RCC 7860 (cell line): ENCODE results near the gene FIBP.

ENCODE experiments used
- DNase-seq: peaks from one replicate; pipeline ENCODE4 v3.0.0-alpha.2; 2015; ENCODE audit warnings: low spot score
- FAIRE-seq: peaks from 2 replicates; lab custom pipeline; 2012; peaks lifted over from hg19 to GRCh38; lab: Jason Lieb, UNC

Gene FIBP

GRCh38 chr11:65891219-65892136 is 3.2 kb upstream of the FIBP start:
- no peak for FAIRE-seq
- peak; percentile 45 for DNase-seq

DNA sequence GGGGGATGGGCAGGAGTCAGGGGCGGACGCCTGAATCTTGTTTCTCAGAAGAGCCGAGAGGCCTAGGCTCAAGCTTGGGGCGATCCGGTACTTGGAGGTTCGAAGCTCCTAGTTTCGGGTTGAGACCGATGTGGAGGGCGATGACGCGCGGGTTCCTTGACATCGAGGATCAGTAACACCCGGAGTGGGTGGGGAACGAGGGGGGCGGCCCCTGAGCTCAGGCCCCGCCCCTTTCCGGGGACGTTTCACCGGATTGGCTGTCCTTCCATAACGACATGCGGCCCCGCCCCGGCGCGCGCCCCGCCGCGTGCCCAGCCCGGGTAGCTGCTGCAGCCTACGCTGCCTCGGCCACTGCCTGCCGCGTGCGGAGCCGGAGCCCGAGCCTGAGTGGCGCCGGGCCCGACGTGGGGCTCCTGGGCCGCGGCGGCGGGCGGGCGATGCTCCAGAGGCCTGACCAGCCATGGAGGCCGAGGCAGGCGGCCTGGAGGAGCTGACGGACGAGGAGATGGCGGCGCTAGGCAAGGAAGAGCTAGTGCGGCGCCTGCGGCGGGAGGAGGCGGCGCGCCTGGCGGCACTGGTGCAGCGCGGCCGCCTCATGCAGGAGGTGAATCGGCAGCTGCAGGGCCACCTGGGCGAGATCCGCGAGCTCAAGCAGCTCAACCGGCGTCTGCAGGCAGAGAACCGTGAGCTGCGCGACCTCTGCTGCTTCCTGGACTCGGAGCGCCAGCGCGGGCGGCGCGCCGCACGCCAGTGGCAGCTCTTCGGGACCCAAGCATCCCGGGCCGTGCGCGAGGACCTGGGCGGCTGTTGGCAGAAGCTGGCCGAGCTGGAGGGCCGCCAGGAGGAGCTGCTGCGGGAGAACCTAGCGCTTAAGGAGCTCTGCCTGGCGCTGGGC is 2.3 kb upstream of the FIBP start, which contains the start of gene CCDC85B:
Gene CCDC85B, plus strand, starts transcription at position 350 of the 895 bp plus-strand sequence. Its CDS starts 111 bp downstream, at position 461.
- FAIRE-seq, result no peak
- peak; percentile 85 for DNase-seq

- no peak for FAIRE-seq
Measured at GRCh38 chr11:65887723-65888162, 528 bp downstream of the FIBP start.

GRCh38 chr11:65886826-65887722 is 1.2 kb downstream of the FIBP start:
- DNase-seq, result no peak
- no peak for FAIRE-seq

More at GRCh38 chr11:65887723-65888162, 528 bp downstream of the FIBP start:
- peak; percentile 35 for DNase-seq

DNA sequence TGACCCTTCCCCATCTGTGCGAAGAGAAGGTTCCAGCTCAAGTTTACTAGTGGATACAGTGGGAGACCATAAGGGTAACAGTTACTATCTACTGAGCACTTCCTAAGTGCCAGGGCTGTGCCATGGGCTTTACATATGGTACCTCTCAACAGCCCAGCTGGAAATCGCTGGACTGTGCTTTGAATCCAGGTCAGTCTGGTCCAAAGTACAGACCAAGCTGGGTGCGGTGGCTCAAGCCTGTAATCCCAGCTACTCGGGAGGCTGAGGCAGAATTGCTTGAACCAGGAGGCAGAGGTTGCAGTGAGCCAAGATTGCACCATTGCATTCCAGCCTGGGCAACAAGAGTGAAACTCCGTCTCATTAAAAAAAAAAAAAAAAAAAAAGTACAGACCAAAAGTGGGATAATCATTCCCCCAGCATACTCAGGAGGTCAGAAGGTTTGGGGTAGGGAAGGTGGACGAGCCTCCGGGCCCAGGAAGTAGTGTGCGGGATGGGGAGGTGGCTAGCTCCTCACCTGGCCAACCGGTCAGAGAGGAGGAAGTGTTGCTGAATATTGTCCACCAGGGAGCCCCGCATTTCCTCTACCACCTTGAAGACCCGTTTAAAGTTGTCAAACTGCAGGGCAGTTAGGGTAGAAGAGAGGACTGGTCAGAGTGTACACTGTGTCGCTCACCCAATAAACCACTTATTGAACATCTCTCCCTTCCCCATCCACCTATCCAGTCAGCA is 2.3 kb downstream of the FIBP start:
- no peak for FAIRE-seq
- no peak for DNase-seq

DNA sequence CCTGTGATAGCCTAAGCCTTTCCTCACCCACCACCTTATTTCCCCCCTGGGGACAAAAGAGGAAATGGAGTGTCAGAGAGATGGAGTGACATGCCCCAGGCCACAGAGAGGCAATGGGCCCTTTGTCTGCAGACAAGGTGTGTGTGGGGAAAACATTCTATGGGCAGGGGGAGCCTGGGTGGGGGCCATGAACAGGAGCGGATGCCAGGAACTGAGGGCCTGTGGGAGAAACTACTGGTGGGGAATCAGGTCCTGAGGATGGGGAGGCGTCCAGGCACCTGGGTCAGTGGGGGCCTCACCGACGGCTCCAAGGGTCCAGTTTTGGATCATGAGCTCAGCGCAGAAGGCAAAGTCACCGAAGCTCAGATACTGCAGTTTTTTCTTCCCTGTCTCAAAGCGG is 3.0 kb downstream of the FIBP start:
- no peak for DNase-seq
- no peak for FAIRE-seq

- DNase-seq (peak; percentile 51), FAIRE-seq (no peak)
Measured at GRCh38 chr11:65884716-65885092, 3.6 kb downstream of the FIBP start.

- no peak for DNase-seq
- FAIRE-seq, result no peak
Measured at GRCh38 chr11:65883786-65884715, 4.2 kb downstream of the FIBP start.

DNA sequence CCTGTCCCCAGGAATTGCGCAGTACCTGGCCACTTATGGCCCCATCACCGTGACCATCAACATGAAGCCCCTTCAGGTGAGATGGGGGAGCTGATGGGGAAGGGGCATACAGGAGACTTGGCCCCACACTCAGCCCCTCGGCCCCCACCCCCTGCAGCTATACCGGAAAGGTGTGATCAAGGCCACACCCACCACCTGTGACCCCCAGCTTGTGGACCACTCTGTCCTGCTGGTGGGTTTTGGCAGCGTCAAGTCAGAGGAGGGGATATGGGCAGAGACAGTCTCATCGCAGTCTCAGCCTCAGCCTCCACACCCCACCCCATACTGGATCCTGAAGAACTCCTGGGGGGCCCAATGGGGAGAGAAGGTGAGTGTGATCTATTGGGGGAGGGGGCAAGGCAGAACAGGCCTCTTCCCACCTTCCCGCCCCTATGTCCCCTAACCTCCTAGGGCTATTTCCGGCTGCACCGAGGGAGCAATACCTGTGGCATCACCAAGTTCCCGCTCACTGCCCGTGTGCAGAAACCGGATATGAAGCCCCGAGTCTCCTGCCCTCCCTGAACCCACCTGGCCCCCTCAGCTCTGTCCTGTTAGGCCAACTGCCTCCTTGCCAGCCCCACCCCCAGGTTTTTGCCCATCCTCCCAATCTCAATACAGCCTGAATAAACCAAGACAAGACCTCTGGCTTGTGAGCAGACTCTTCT is 5.1 kb downstream of the FIBP start:
- no peak for DNase-seq
- no peak for FAIRE-seq

- DNase-seq (no peak), FAIRE-seq (no peak)
Measured at GRCh38 chr11:65882120-65883057, 5.9 kb downstream of the FIBP start.

- DNase-seq (peak; percentile 76), FAIRE-seq (no peak)
Measured at GRCh38 chr11:65880844-65881421, 7.3 kb downstream of the FIBP start.

GRCh38 chr11:65880027-65880426 is 8.2 kb downstream of the FIBP start:
- FAIRE-seq (no peak), DNase-seq (no peak)

DNA sequence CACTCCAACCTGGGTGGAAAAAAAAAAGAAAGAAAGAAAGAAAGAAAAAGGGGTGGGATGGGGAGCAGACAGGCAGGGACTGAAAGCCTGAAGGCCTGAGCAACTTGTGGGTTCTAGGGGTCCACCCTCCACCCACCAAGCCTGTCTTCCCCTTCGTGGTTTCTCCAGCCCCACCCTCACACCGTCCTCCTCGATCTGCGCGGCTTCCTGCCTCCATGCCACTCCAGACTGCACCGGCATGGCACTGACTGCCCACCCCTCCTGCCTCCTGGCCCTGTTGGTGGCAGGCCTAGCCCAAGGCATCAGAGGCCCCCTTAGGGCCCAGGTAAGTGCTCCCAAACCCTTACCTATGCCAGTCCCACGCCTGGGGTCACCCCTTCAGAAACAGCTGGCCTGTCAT is 8.7 kb downstream of the FIBP start, which contains the start of gene CTSW:
Gene CTSW, plus strand, starts transcription at position 221 of the 400 bp plus-strand sequence. Its CDS starts 18 bp downstream, at position 239.
- FAIRE-seq (no peak), DNase-seq (no peak)

- FAIRE-seq, result peak; percentile 55
- DNase-seq, result peak; percentile 77
Measured at GRCh38 chr11:65873318-65874156, 14.7 kb downstream of the FIBP start.

GRCh38 chr11:65872586-65873317 is 15.5 kb downstream of the FIBP start, which contains the start of gene EFEMP2:
TSS of gene EFEMP2 (minus strand) at chr11:65872800. CDS start at chr11:65872354, 446 bp downstream.
- no peak for FAIRE-seq
- no peak for DNase-seq
